ENCODE data around the gene IQSEC1. TPM values are rescaled to one million over a fixed set of nuclear protein-coding genes. Genes with fewer than 3 reads are reported as not detected.

IQSEC1 gene
- total and polyA plus RNA-seq, 2 of the 8 experiments (the other 6 are each of a cell fraction or from before 2014, with no cell fraction given) = 6.8 to 28.8 TPM

DNA sequence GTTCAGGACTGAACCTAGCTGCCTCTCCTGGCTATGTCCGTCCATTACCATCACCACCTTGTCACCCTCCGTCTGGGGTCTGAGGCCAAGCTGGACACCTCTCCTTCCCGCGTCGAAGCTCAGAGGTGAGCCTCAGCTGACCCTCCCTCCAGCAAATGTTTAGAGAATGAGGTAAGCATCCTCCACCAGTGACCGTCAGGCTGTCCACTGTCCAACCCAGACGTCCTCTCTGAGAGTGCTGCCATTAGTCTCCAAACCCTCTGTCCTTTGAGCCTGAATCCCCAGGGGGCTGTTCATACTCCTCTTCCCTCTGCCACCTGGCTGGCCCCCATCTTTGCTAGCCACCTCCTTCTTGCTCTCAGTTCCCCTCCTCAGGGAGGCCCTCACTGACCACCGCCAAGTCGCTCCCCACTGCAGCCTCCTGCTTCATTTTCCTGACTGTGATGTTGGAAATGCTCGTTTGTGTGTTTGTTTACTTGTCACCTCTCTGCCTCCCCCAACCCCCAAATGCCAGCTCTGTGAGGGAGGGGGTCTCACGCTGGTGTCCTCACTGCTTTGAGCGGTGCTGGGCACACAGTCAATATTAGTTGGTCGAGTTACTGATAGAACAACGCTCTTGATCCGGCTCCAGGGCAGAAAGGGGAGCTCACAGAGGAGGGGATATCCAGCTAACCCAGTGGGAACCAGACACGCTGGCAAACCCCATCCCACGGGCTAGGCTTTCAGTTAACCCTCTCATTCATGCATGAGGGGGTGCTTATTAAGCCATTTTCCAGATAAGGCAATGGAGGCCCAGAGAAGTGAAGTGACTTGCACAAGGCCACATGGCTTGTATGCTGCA, 64.9 kb downstream of the IQSEC1 start (continued):
- TF ChIP-seq, protein P1, sequence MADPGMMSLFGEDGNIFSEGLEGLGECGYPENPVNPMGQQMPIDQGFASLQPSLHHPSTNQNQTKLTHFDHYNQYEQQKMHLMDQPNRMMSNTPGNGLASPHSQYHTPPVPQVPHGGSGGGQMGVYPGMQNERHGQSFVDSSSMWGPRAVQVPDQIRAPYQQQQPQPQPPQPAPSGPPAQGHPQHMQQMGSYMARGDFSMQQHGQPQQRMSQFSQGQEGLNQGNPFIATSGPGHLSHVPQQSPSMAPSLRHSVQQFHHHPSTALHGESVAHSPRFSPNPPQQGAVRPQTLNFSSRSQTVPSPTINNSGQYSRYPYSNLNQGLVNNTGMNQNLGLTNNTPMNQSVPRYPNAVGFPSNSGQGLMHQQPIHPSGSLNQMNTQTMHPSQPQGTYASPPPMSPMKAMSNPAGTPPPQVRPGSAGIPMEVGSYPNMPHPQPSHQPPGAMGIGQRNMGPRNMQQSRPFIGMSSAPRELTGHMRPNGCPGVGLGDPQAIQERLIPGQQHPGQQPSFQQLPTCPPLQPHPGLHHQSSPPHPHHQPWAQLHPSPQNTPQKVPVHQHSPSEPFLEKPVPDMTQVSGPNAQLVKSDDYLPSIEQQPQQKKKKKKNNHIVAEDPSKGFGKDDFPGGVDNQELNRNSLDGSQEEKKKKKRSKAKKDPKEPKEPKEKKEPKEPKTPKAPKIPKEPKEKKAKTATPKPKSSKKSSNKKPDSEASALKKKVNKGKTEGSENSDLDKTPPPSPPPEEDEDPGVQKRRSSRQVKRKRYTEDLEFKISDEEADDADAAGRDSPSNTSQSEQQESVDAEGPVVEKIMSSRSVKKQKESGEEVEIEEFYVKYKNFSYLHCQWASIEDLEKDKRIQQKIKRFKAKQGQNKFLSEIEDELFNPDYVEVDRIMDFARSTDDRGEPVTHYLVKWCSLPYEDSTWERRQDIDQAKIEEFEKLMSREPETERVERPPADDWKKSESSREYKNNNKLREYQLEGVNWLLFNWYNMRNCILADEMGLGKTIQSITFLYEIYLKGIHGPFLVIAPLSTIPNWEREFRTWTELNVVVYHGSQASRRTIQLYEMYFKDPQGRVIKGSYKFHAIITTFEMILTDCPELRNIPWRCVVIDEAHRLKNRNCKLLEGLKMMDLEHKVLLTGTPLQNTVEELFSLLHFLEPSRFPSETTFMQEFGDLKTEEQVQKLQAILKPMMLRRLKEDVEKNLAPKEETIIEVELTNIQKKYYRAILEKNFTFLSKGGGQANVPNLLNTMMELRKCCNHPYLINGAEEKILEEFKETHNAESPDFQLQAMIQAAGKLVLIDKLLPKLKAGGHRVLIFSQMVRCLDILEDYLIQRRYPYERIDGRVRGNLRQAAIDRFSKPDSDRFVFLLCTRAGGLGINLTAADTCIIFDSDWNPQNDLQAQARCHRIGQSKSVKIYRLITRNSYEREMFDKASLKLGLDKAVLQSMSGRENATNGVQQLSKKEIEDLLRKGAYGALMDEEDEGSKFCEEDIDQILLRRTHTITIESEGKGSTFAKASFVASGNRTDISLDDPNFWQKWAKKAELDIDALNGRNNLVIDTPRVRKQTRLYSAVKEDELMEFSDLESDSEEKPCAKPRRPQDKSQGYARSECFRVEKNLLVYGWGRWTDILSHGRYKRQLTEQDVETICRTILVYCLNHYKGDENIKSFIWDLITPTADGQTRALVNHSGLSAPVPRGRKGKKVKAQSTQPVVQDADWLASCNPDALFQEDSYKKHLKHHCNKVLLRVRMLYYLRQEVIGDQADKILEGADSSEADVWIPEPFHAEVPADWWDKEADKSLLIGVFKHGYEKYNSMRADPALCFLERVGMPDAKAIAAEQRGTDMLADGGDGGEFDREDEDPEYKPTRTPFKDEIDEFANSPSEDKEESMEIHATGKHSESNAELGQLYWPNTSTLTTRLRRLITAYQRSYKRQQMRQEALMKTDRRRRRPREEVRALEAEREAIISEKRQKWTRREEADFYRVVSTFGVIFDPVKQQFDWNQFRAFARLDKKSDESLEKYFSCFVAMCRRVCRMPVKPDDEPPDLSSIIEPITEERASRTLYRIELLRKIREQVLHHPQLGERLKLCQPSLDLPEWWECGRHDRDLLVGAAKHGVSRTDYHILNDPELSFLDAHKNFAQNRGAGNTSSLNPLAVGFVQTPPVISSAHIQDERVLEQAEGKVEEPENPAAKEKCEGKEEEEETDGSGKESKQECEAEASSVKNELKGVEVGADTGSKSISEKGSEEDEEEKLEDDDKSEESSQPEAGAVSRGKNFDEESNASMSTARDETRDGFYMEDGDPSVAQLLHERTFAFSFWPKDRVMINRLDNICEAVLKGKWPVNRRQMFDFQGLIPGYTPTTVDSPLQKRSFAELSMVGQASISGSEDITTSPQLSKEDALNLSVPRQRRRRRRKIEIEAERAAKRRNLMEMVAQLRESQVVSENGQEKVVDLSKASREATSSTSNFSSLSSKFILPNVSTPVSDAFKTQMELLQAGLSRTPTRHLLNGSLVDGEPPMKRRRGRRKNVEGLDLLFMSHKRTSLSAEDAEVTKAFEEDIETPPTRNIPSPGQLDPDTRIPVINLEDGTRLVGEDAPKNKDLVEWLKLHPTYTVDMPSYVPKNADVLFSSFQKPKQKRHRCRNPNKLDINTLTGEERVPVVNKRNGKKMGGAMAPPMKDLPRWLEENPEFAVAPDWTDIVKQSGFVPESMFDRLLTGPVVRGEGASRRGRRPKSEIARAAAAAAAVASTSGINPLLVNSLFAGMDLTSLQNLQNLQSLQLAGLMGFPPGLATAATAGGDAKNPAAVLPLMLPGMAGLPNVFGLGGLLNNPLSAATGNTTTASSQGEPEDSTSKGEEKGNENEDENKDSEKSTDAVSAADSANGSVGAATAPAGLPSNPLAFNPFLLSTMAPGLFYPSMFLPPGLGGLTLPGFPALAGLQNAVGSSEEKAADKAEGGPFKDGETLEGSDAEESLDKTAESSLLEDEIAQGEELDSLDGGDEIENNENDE (IDR thresholded peaks at IDR 0.05; ENCODE audit: insufficient replicate concordance, low read length) = no peak
- TF ChIP-seq, protein P2, sequence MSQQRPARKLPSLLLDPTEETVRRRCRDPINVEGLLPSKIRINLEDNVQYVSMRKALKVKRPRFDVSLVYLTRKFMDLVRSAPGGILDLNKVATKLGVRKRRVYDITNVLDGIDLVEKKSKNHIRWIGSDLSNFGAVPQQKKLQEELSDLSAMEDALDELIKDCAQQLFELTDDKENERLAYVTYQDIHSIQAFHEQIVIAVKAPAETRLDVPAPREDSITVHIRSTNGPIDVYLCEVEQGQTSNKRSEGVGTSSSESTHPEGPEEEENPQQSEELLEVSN (IDR thresholded peaks at IDR 0.05) = no peak
- TF ChIP-seq MAFK (IDR thresholded peaks at IDR 0.05; ENCODE audit: low read depth, low read length) (no peak), BACH1 (IDR thresholded peaks at IDR 0.05; ENCODE audit: low read length) (no peak), FOSL1 (IDR thresholded peaks at IDR 0.05; ENCODE audit: insufficient read depth, low read depth, low read length) (no peak), KDM5A (IDR thresholded peaks at IDR 0.05; ENCODE audit: low read length) (no peak)
- TF ChIP-seq, protein P3, sequence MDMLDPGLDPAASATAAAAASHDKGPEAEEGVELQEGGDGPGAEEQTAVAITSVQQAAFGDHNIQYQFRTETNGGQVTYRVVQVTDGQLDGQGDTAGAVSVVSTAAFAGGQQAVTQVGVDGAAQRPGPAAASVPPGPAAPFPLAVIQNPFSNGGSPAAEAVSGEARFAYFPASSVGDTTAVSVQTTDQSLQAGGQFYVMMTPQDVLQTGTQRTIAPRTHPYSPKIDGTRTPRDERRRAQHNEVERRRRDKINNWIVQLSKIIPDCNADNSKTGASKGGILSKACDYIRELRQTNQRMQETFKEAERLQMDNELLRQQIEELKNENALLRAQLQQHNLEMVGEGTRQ (IDR thresholded peaks at IDR 0.05; ENCODE audit: low read length) = no peak
